Neural crest cell (in vitro differentiated cells): ENCODE data around the gene TMEM31. TPM values are rescaled to one million over a fixed set of nuclear protein-coding genes. Genes with fewer than 3 reads are reported as not detected.

ENCODE experiments used
- DNase-seq: peaks from one replicate; pipeline ENCODE4 v3.0.0; 2021; ENCODE audit warnings: low read depth, mixed read lengths, low spot score
- H3K27ac Mint-ChIP-seq: one replicate; pipeline ENCODE4 v1.8.0; 2021; ENCODE audit warnings: mild to moderate bottlenecking, mixed read lengths; ENCODE audit not compliant: unreplicated experiment
- H3K27me3 Mint-ChIP-seq: 2 replicates; pipeline ENCODE4 v1.8.0; 2021; ENCODE audit warnings: low read depth, mild to moderate bottlenecking, mixed read lengths
- H3K36me3 Mint-ChIP-seq: 2 replicates; pipeline ENCODE4 v1.8.0; 2021; ENCODE audit warnings: low read depth, mild to moderate bottlenecking, mixed read lengths
- H3K4me1 Mint-ChIP-seq: 2 replicates; pipeline ENCODE4 v1.8.0; 2021; ENCODE audit warnings: mixed read lengths
- H3K4me3 Mint-ChIP-seq: one replicate; pipeline ENCODE4 v1.8.0; 2021; ENCODE audit warnings: mild to moderate bottlenecking, mixed read lengths
- H3K9me3 Mint-ChIP-seq: 2 replicates; pipeline ENCODE4 v1.8.0; 2021; ENCODE audit warnings: mixed read lengths
- CTCF ChIP-seq: fragments of 200-600 bp; sonication (generic); conservative IDR thresholded peaks from 2 replicates; pipeline ENCODE4 v1.5.0; 2021; ENCODE audit warnings: antibody characterized with exemption, mild to moderate bottlenecking
- total RNA-seq: library from RNA; stranded (reverse); gene quantifications from 2 replicates; pipeline ENCODE4 v1.2.1, GENCODE V29; 2021

Gene TMEM31
- total RNA-seq, 1 donor from 2014 or later = 2.0 TPM

- Mint-ChIP-seq H3K36me3 (peaks cover 2% of the 10 kb centered on the region), H3K27ac (no peak overlapping the region), H3K27me3 (peaks cover 11% of the 10 kb centered on the region), H3K4me3 (peak overlapping the region; percentile 7), H3K9me3 (no peaks in the 10 kb centered on the region), H3K4me1 (no peaks in the 10 kb centered on the region)
- peak; percentile 25 for TF ChIP-seq CTCF
- no peak for DNase-seq
Measured at GRCh38 chrX:103674531-103675454, 35.9 kb upstream of the TMEM31 start.

- Mint-ChIP-seq H3K36me3 (peaks cover 2% of the 10 kb centered on the region), H3K4me3 (no peak overlapping the region), H3K27ac (no peak overlapping the region)
Measured at GRCh38 chrX:103678199-103678993, 32.3 kb upstream of the TMEM31 start.

GRCh38 chrX:103681443-103681842 is 29.3 kb upstream of the TMEM31 start:
- no peak for DNase-seq
- no peak overlapping the region for H3K27ac Mint-ChIP-seq
- peaks cover 5% of the 10 kb centered on the region for H3K4me1 Mint-ChIP-seq
- H3K27me3 Mint-ChIP-seq = peaks cover 19% of the 10 kb centered on the region
- H3K4me3 Mint-ChIP-seq = no peak overlapping the region
- TF ChIP-seq CTCF = no peak
- no peaks in the 10 kb centered on the region for H3K9me3 Mint-ChIP-seq
- H3K36me3 Mint-ChIP-seq = peaks cover 9% of the 10 kb centered on the region

More at GRCh38 chrX:103678199-103678993, 32.3 kb upstream of the TMEM31 start:
- Mint-ChIP-seq H3K4me1 (no peaks in the 10 kb centered on the region), H3K9me3 (no peaks in the 10 kb centered on the region), H3K27me3 (peaks cover 11% of the 10 kb centered on the region)
- no peak for DNase-seq
- no peak for TF ChIP-seq CTCF

GRCh38 chrX:103685396-103685795 is 25.3 kb upstream of the TMEM31 start:
- Mint-ChIP-seq H3K36me3 (peaks cover 7% of the 10 kb centered on the region), H3K27ac (peak overlapping the region; percentile 97), H3K27me3 (peaks cover 11% of the 10 kb centered on the region), H3K9me3 (no peaks in the 10 kb centered on the region), H3K4me3 (no peak overlapping the region), H3K4me1 (peaks cover 5% of the 10 kb centered on the region)
- no peak for DNase-seq
- TF ChIP-seq CTCF = no peak

GRCh38 chrX:103686199-103687072 is 24.3 kb upstream of the TMEM31 start, which contains the start of gene MORF4L2:
Gene MORF4L2 (minus strand): TSS chrX:103686699. CDS start chrX:103677027, 9,672 bp downstream.
- H3K4me1 Mint-ChIP-seq = peaks cover 5% of the 10 kb centered on the region
- H3K27me3 Mint-ChIP-seq = peaks cover 11% of the 10 kb centered on the region
- peak within 1 kb of the TSS; percentile 97 for H3K27ac Mint-ChIP-seq
- peak; percentile 62 for DNase-seq
- no peak within 1 kb of the TSS for H3K4me3 Mint-ChIP-seq
- no peak for TF ChIP-seq CTCF
- no peaks in the 10 kb centered on the region for H3K9me3 Mint-ChIP-seq
- H3K36me3 Mint-ChIP-seq = peaks cover 7% of the 10 kb centered on the region
